GM21381 (cell line): Measurements from ENCODE around the gene ABCC3.

Experiments used
- ATAC-seq: cut with Tn5 transposase; IDR thresholded peaks from one replicate; pipeline ENCODE4 v1.9.1; 2021; ENCODE audit warnings: mild to moderate bottlenecking, moderate library complexity; ENCODE audit not compliant: unreplicated experiment

ABCC3 gene

DNA sequence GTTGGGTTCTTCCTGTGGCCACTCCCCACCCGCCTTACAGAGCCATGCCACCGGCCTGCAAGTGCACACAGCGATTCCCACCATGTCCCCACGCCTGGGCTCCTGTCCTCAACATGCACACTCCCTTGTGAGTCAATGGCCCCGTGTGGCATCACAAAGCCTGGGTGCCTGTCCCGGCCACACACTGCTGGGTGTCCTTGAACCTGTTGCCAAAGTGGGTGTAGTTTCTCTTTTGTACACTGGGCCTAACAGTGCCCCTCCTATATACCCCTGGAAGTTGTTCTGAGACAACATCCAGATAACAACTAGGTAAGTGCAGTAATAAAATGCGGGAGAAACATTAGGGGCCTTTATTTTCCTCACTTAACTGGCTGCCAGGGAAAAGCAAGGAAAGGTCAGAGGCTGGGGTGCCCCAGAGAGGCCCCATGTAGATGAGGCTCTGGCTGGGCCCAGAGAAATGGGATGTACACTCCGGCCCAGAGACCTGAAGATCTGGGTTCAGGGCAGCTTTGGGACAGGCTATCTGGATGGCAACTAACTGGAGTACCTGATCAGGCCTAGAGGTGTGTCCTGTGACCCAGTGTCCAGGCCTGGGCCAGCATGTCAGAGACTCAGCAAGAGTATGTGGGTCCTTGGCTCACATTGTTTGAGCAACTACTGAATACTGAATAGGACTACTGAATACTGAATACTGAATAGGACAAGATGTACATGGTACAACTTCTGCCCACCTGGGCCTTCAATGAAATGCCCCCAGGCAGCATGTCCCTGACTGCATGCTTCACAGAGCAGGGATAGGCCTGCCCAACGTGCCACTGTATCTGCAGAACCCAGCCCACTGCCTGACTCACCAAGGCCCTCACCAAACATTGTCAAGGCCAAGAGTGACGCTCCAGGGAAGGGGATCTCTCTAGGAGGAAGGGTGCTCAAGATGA lies 8.3 kb downstream of the ABCC3 start:
- ATAC-seq, result no peak

DNA sequence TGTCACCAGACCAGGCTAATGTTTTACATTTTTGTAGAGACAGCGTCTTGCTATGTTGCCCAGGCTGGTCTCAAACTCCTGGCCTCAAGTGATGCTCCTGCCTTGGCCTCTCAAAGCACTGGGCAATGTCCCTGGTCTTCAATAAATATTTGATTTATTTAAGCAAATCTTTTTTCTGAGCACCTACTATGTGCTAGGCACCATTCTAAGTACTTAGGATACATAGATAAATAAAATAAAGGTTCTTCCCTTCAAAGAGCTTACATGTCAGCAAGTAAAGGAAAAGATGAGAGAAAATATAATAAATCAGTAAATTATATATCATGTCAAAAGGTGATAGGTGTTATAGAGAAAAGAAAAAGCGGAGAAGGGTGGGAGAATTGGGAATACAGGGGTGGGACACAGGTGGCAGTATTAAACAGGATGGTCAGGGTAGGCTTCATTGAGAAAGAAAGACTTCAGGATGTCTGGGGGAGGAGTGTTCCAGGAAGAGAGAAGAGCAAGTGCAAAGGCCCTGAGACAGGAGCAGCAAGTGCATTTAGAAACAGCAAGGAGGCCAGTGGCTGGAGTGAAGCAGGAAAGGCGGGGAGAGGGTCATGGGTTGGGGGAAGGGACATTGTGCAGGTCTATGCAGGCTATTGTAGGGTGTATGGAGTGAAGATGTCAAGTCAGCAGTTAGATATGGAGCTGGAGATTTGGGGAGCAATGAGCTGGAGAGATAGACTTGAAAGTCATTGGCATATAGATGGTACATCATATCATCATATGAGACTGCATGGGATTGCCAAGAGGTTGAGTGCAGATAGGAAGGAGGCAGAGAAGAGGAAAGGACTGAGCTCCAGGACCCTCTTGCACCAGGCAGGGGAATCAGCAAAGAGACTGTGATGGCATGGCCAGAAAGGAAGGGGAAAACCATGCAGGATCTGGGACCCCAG lies 11.3 kb downstream of the ABCC3 start:
- no peak for ATAC-seq

- no peak for ATAC-seq
Observed at GRCh38 chr17:50647187-50647586, 12.5 kb downstream of the ABCC3 start.

DNA sequence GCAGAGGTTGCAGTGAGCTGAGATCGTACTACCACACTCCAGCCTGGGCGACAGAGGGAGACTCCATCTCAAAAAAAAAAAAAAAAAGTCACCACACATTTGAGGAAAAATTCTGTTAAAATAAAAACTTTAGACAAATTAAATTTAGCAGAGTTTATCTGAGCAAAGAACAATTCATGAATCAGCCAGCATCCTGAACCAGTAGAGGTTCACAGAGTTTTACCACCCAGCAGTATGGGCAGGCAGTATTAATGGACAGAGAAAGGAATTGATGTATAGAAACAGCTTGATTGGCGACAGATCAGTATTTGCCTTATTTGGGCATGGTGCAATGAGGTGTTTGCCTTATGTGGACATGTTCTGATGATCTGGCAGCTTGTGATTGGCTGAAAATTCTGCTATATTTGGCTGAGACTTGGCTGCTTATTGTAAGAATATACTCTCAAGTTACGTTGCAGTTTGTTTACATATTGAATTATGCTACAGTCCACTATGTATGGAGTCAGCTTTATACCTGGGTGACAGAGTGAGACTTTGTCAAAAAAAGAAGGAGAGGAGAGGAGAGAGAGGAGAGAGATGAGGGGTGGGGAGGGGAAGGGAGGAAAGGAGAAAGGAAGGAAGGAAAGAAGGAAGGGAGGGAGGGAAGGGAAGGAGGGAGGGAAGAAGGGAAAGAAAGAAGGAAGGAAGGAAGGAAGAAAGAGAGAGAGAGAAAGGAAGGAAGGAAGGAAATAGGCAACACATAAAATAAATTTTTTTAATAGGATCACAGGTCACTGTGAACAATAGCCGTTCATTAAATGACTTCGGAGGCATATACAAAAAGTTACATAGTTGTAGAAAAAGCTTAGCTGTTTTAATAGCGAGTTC lies 14.6 kb downstream of the ABCC3 start:
- ATAC-seq, result no peak

DNA sequence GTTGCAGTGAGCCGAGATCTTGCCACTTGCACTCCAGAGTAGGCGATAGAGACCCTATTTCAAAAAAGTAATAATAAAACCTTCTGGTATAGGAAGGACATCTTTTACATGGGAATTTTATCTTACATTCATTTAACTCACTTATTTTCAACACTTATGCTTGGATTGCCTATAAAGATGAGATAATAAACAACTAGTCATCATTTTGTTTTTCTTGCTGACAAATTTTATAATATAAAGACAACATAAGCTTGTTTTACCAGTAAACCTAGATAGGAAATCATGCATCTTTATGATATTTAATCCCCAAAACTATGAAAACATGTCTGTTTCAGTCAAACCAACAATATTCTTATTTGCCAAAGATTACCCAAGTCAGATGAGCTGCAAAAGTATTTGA lies 17.0 kb downstream of the ABCC3 start:
- ATAC-seq, result no peak

DNA sequence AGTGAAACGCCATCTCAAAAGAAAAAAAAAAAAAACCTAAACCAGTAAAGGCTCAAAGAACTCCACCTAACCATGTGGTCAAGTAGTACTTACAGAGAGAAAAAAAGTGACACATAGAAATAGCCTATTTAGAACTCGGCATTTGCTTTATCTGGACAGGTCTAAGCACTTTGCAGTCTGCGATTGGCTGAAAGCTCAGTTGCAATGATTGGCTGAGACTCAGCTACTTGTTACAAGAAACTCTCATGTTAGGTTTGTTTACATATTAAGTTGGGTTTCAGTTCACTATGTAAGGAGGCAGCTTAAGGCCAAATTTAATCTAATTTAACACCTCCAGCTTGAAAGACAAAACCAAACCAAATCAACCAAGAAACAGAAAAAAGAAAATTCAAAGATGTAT lies 19.1 kb downstream of the ABCC3 start:
- ATAC-seq, result no peak

DNA sequence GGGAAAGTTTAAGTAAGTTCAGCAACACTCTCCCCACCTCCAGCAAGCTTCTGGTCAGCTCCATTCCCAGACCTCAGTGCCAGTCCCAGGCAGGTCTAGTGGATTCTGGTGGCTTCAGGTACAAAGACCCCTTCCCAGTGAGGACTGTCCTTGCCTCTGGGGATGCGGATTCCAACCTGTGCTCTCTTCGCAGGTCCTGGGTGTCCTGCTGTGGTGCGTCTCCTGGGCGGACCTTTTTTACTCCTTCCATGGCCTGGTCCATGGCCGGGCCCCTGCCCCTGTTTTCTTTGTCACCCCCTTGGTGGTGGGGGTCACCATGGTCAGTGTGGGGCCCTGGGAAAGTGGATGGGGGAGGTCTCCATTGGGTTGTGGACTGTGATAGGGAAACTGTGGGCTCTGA lies 21.8 kb downstream of the ABCC3 start:
- ATAC-seq, result no peak

DNA sequence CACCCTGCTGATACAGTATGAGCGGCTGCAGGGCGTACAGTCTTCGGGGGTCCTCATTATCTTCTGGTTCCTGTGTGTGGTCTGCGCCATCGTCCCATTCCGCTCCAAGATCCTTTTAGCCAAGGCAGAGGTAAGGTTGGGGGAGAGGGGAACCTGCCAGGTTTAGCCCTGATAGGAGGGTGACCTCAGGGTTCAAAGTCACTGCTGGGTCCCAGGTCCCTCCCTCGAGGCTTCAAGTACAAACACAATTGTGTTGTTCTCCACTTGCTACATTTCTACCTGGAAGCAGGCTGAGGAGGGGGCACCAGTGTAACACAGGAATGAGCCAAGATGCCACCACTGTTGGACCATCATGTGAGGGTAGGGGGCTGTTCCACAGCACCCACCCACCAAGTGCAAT lies 22.4 kb downstream of the ABCC3 start:
- no peak for ATAC-seq

- ATAC-seq, result no peak
Observed at GRCh38 chr17:50657627-50658026, 22.9 kb downstream of the ABCC3 start.

- ATAC-seq, result no peak
Observed at GRCh38 chr17:50658616-50659015, 23.9 kb downstream of the ABCC3 start.

- no peak for ATAC-seq
Observed at GRCh38 chr17:50659179-50659578, 24.5 kb downstream of the ABCC3 start.

GRCh38 chr17:50660042-50660886 lies 25.6 kb downstream of the ABCC3 start:
- ATAC-seq, result no peak

DNA sequence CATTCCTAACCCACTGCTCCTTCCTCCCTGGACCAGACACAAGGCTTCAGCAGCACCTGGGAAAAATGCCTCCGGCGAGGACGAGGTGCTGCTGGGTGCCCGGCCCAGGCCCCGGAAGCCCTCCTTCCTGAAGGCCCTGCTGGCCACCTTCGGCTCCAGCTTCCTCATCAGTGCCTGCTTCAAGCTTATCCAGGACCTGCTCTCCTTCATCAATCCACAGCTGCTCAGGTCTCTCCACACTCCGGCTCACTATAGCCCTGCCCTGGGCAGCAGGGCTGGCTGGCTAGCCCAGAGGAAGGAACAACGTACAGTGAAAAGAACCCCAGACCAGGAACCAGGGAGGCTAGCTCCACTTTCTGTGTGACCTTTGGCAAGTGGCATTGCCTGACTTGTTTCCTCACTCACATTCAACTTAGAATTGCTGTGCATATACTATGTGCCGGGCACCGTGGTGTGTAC lies 26.2 kb downstream of the ABCC3 start:
- no peak for ATAC-seq

GRCh38 chr17:50661348-50661747 lies 26.7 kb downstream of the ABCC3 start:
- no peak for ATAC-seq

DNA sequence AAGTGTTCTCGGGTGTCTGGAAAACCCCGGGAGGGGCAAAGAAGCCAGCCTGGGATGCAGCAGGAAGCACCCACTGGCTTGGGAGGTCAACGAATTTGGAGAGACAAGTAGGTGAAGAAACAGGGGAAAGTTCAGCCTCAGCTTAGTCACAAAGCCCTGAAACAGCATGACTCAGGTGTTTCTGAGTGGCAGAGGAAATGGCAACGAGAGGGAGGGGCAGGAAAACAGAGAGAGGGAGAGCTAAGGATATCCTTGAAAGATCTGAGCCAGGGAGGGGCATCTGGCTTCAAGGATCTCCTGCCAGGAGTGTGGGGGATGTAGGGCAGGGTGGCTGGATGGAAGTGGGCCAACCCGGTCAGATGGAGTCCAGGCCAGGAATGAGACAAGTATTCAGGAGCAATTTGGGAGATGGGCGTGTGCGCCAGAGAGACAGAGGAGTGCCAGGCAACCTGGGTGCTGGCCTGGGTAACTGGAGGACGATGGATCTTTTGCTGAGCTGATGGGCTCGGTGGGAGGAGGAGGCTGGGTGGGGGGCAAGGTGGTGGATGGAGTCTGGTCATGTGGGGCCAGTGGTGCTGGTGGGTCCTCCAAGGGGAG lies 27.2 kb downstream of the ABCC3 start:
- ATAC-seq, result no peak

DNA sequence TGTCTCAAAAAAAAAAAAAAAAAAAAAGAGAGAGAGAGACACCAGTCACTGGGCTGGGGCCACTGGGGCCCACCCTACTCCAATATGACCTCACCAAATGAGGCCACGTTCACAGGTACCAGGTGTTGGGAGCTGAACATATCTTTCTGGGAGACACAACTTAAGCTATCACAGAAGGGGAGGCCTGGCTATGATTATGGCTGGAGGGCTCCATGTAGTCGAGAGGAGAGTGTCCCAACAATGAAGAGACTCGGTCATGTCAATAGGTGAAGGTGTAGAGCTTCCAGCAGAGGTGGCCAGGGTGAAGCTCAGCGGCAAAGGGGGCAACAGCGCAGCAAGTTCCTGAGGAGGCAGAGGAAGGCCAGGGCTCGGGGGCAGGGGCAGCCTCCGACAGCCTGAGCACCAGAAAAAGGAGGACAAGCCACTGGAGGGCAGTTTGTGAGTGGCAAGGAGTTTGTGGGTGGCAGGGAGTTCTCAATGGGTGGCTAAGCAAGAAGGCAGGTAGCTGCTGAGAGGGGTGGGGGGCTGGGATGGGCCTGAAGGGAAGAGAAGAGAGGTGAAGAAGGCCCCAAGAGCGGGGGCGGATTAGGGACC lies 28.0 kb downstream of the ABCC3 start:
- no peak for ATAC-seq

DNA sequence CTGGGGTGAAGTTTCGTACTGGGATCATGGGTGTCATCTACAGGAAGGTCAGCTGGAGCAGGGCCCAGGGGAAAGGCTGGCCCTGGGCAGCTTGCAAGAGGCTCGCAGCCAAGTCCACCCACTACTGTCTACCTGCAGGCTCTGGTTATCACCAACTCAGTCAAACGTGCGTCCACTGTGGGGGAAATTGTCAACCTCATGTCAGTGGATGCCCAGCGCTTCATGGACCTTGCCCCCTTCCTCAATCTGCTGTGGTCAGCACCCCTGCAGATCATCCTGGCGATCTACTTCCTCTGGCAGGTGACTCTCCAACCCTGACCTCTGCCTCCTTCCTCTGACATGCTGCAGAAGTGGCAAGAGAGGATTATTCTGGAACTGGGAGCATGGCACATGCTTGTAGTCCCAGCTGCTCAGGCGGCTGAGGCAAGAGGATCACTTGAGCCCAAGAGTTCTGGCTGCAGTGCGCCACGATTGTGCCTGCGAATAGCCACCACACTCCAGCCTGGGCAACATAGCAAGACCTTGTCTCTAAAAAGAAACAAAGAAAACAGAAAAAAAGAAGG lies 29.2 kb downstream of the ABCC3 start:
- no peak for ATAC-seq

GRCh38 chr17:50664788-50665458 lies 30.2 kb downstream of the ABCC3 start:
- no peak for ATAC-seq
